H9 (cell line): ENCODE data around the gene UHRF1. TPM values are rescaled to one million over a fixed set of nuclear protein-coding genes. Genes with fewer than 3 reads are reported as not detected.
"Not testable (repeated sequence)": the region's sequence is repeated elsewhere in the genome, so short reads cannot be mapped to it uniquely, and the experiment has no call there.

Experiments
- DNase-seq: peaks from one replicate; pipeline ENCODE4 v3.0.0-alpha.2; 2017
- H2AFZ ChIP-seq: one replicate; pipeline ENCODE4 v1.6.1; 2013; ENCODE audit warnings: mild to moderate bottlenecking, low read length, control low read depth, moderate library complexity
- H2AK5ac ChIP-seq: 2 replicates; pipeline ENCODE4 v1.6.1; 2013; ENCODE audit warnings: low read length, control low read depth, mixed read lengths; ENCODE audit not compliant: insufficient read length
- H2BK120ac ChIP-seq: one replicate; pipeline ENCODE4 v1.6.1; 2013; ENCODE audit warnings: low read depth, mild to moderate bottlenecking, low read length, control low read depth, inconsistent platforms; ENCODE audit not compliant: poor library complexity, severe bottlenecking
- H2BK12ac ChIP-seq: 2 replicates; pipeline ENCODE4 v1.6.1; 2013; ENCODE audit warnings: low read length, control low read depth, mixed read lengths, low read depth; ENCODE audit not compliant: insufficient read length
- H2BK15ac ChIP-seq: 2 replicates; pipeline ENCODE4 v1.6.1; 2013; ENCODE audit warnings: low read depth, low read length, control low read depth
- H2BK20ac ChIP-seq: one replicate; pipeline ENCODE4 v1.6.1; 2013; ENCODE audit warnings: low read depth, mild to moderate bottlenecking, low read length, control low read depth, inconsistent platforms; ENCODE audit not compliant: poor library complexity, severe bottlenecking
- H2BK5ac ChIP-seq: 2 replicates; pipeline ENCODE4 v1.6.1; 2013; ENCODE audit warnings: low read length, control low read depth, mixed read lengths; ENCODE audit not compliant: insufficient read length
- H3K14ac ChIP-seq: 2 replicates; pipeline ENCODE4 v1.6.1; 2013; ENCODE audit warnings: low read length, control low read depth; ENCODE audit not compliant: insufficient read depth
- H3K18ac ChIP-seq: 2 replicates; pipeline ENCODE4 v1.6.1; 2013; ENCODE audit warnings: low read depth, mild to moderate bottlenecking, mixed read lengths, low read length, control low read depth; ENCODE audit not compliant: insufficient read length
- H3K23ac ChIP-seq: 2 replicates; pipeline ENCODE4 v1.6.1; 2013; ENCODE audit warnings: low read length, control low read depth, mixed read lengths, low read depth; ENCODE audit not compliant: insufficient read length
- H3K23me2 ChIP-seq: 2 replicates; pipeline ENCODE4 v1.6.1; 2013; ENCODE audit warnings: low read depth, mild to moderate bottlenecking, mixed read lengths, low read length, control low read depth; ENCODE audit not compliant: insufficient read length, poor library complexity, severe bottlenecking
- H3K27ac ChIP-seq: 2 replicates; pipeline ENCODE4 v1.5.1; 2013; ENCODE audit warnings: low read length, control low read depth, mixed read lengths, low read depth; ENCODE audit not compliant: insufficient read length
- H3K27me3 ChIP-seq: 2 replicates; pipeline ENCODE4 v1.6.1; 2013; ENCODE audit warnings: low read length, control low read depth, inconsistent platforms; ENCODE audit not compliant: insufficient read depth
- H3K4ac ChIP-seq: 2 replicates; pipeline ENCODE4 v1.6.1; 2013; ENCODE audit warnings: low read depth, mild to moderate bottlenecking, control low read depth, inconsistent platforms, low read length, moderate library complexity
- H3K4me1 ChIP-seq: 2 replicates; pipeline ENCODE4 v1.6.1; 2013; ENCODE audit warnings: low read length, control low read depth, inconsistent platforms; ENCODE audit not compliant: insufficient read depth
- H3K4me2 ChIP-seq: 2 replicates; pipeline ENCODE4 v1.6.1; 2013; ENCODE audit warnings: low read length, control low read depth, mixed read lengths; ENCODE audit not compliant: insufficient read length, insufficient read depth
- H3K56ac ChIP-seq: 2 replicates; pipeline ENCODE4 v1.6.1; 2013; ENCODE audit warnings: low read depth, mild to moderate bottlenecking, mixed read lengths, low read length, control low read depth; ENCODE audit not compliant: insufficient read length
- H3K79me1 ChIP-seq: 2 replicates; pipeline ENCODE4 v1.6.1; 2013; ENCODE audit warnings: low read depth, mild to moderate bottlenecking, moderate library complexity, low read length, control low read depth, inconsistent platforms; ENCODE audit not compliant: insufficient read depth, poor library complexity, severe bottlenecking
- H3K79me2 ChIP-seq: 2 replicates; pipeline ENCODE4 v1.6.1; 2013; ENCODE audit warnings: low read length, control low read depth, inconsistent platforms; ENCODE audit not compliant: insufficient read depth
- H3K9ac ChIP-seq: 2 replicates; pipeline ENCODE4 v1.6.1; 2013; ENCODE audit warnings: low read length, control low read depth, mixed read lengths; ENCODE audit not compliant: insufficient read length; ENCODE audit errors: extremely low read depth
- H3K9me3 ChIP-seq: one replicate; pipeline ENCODE4 v1.6.1; 2013; ENCODE audit warnings: low read depth, low read length, inconsistent platforms; ENCODE audit not compliant: control insufficient read depth
- H3T11ph ChIP-seq: one replicate; pipeline ENCODE4 v1.6.1; 2013; ENCODE audit warnings: mild to moderate bottlenecking, low read length, control low read depth, inconsistent platforms
- H4K20me1 ChIP-seq: one replicate; pipeline ENCODE4 v1.6.1; 2013; ENCODE audit not compliant: control insufficient read depth, insufficient read length, insufficient read depth
- H4K5ac ChIP-seq: 2 replicates; pipeline ENCODE4 v1.6.1; 2013; ENCODE audit warnings: low read depth, mild to moderate bottlenecking, mixed read lengths, low read length, control low read depth; ENCODE audit not compliant: insufficient read length
- H4K8ac ChIP-seq: replicated peaks from 2 replicates; pipeline ENCODE4 v1.6.1; 2013; ENCODE audit warnings: low read length, control low read depth, mixed read lengths, low read depth; ENCODE audit not compliant: insufficient read length
- H4K91ac ChIP-seq: 2 replicates; pipeline ENCODE4 v1.6.1; 2013; ENCODE audit warnings: low read depth, mild to moderate bottlenecking, moderate library complexity, mixed read lengths, low read length, control low read depth; ENCODE audit not compliant: insufficient read length
- H3K27ac Mint-ChIP-seq, 3 experiments: 2 replicates in 2 of 3; 3 replicates in 1 of 3; pipeline ENCODE4 v1.8.0; 2020 to 2021; ENCODE audit warnings: mixed read lengths in 3 of 3, mild to moderate bottlenecking in 1 of 3, moderate library complexity in 1 of 3
- H3K27me3 Mint-ChIP-seq: 2 replicates; pipeline ENCODE4 v1.8.0; 2021; ENCODE audit warnings: low read depth, mild to moderate bottlenecking, moderate library complexity, mixed read lengths
- H3K36me3 Mint-ChIP-seq, 3 experiments: 2 replicates in 2 of 3; 3 replicates in 1 of 3; pipeline ENCODE4 v1.8.0; 2020 to 2021; ENCODE audit warnings: low read depth in 3 of 3, mixed read lengths in 3 of 3; ENCODE audit not compliant: insufficient read depth in 1 of 3
- H3K4me1 Mint-ChIP-seq, 2 experiments: 2 replicates each; pipeline ENCODE4 v1.8.0; 2020; ENCODE audit warnings: mixed read lengths in 2 of 2
- H3K4me3 Mint-ChIP-seq, 2 experiments: 2 replicates in 1 of 2; 3 replicates in 1 of 2; pipeline ENCODE4 v1.8.0; 2020 to 2021; ENCODE audit warnings: mild to moderate bottlenecking in 2 of 2, mixed read lengths in 2 of 2, moderate library complexity in 1 of 2
- H3K9me3 Mint-ChIP-seq, 2 experiments: 2 replicates in 1 of 2; 3 replicates in 1 of 2; pipeline ENCODE4 v1.8.0; 2020; ENCODE audit warnings: mild to moderate bottlenecking in 2 of 2, mixed read lengths in 2 of 2, moderate library complexity in 1 of 2
- WGBS: extraction: QIAGEN DNeasy Blood & Tissue Kit; methylation state at CpG from one replicate; pipeline ENCODE4 v1.1.7; 2013; ENCODE audit warnings: missing lambda C conversion rate, low lambda C conversion rate, mixed read lengths; ENCODE audit not compliant: insufficient read length; ENCODE audit errors: extremely low coverage; 5-methylcytosine and 5-hydroxymethylcytosine counted together
- total RNA-seq: library from RNA; stranded (reverse); gene quantifications from 2 replicates; pipeline ENCODE4 v1.2.1, GENCODE V29; 2021
- TF ChIP-seq, protein P1 (sequence below): fragments of 200-600 bp; sonication (generic); conservative IDR thresholded peaks from 3 replicates; pipeline ENCODE4 v1.8.0; 2021; ENCODE audit warnings: antibody characterized with exemption, mild to moderate bottlenecking

UHRF1 gene
- total RNA-seq, 1 experiment from 2014 or later = 106 TPM

- peaks cover 75% of the 10 kb centered on the region for H3K27me3 Mint-ChIP-seq
- peaks cover 12 to 18% of the 10 kb centered on the region in 2 experiments for H3K4me1 Mint-ChIP-seq
- no peak overlapping the region for H3K18ac ChIP-seq
- no peak overlapping the region for H2BK12ac ChIP-seq
- no peak overlapping the region for H2AK5ac ChIP-seq
- no peak overlapping the region for H4K8ac ChIP-seq
- no peak overlapping the region for H3K14ac ChIP-seq
- H3K23ac ChIP-seq = no peak overlapping the region
- H4K20me1 ChIP-seq = no peaks in the 10 kb centered on the region
- no peaks in the 10 kb centered on the region for H3K23me2 ChIP-seq
- no peaks in the 10 kb centered on the region for H3K4me1 ChIP-seq
- peaks cover 7% of the 10 kb centered on the region for H3K27me3 ChIP-seq
- H3K4me2 ChIP-seq = no peak overlapping the region
- H3K27ac Mint-ChIP-seq = no peak overlapping the region
- WGBS = no CpG with 5 or more reads among the region's 7 CpGs
- no peak overlapping the region for H3K4me3 Mint-ChIP-seq
- H3K9me3 Mint-ChIP-seq = peaks cover 0 to 2% of the 10 kb centered on the region in 2 experiments; a peak in 1 of 5 replicates
- H3K9ac ChIP-seq = no peak overlapping the region
- TF ChIP-seq, protein P1, sequence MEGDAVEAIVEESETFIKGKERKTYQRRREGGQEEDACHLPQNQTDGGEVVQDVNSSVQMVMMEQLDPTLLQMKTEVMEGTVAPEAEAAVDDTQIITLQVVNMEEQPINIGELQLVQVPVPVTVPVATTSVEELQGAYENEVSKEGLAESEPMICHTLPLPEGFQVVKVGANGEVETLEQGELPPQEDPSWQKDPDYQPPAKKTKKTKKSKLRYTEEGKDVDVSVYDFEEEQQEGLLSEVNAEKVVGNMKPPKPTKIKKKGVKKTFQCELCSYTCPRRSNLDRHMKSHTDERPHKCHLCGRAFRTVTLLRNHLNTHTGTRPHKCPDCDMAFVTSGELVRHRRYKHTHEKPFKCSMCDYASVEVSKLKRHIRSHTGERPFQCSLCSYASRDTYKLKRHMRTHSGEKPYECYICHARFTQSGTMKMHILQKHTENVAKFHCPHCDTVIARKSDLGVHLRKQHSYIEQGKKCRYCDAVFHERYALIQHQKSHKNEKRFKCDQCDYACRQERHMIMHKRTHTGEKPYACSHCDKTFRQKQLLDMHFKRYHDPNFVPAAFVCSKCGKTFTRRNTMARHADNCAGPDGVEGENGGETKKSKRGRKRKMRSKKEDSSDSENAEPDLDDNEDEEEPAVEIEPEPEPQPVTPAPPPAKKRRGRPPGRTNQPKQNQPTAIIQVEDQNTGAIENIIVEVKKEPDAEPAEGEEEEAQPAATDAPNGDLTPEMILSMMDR = no peak
- no peaks in the 10 kb centered on the region for H3K79me1 ChIP-seq
- no peak overlapping the region for H3T11ph ChIP-seq
- no peaks in the 10 kb centered on the region for H3K36me3 Mint-ChIP-seq
- no peak overlapping the region for H3K4ac ChIP-seq
- H2BK5ac ChIP-seq = no peak overlapping the region
- no peak overlapping the region for H4K5ac ChIP-seq
- DNase-seq = no peak
- no peak overlapping the region for H2BK20ac ChIP-seq
- no peak overlapping the region for H2BK15ac ChIP-seq
- no peak overlapping the region for H2BK120ac ChIP-seq
- H3K9me3 ChIP-seq = no peaks in the 10 kb centered on the region
- H3K79me2 ChIP-seq = no peaks in the 10 kb centered on the region
- H3K56ac ChIP-seq = no peak overlapping the region
- H2AFZ ChIP-seq = no peak overlapping the region
- H3K27ac ChIP-seq = no peak overlapping the region
- no peak overlapping the region for H4K91ac ChIP-seq
These were observed 12.2 kb upstream of the UHRF1 start for GRCh38 chr19:4897146-4897545.

GRCh38 chr19:4900879-4901278 is 8.4 kb upstream of the UHRF1 start:
- not testable (repeated sequence) for H2BK12ac ChIP-seq, H3K14ac ChIP-seq, H3K23me2 ChIP-seq, H3K79me1 ChIP-seq, DNase-seq, H4K20me1 ChIP-seq, H3K4ac ChIP-seq, H3K56ac ChIP-seq, H2BK15ac ChIP-seq, H4K8ac ChIP-seq, H3K79me2 ChIP-seq, H4K91ac ChIP-seq, H3K4me2 ChIP-seq, H3K27ac ChIP-seq, H2BK120ac ChIP-seq, H2AFZ ChIP-seq, H3K9me3 ChIP-seq, H3K27me3 ChIP-seq, H3K36me3 Mint-ChIP-seq, H2BK5ac ChIP-seq, H2BK20ac ChIP-seq, H4K5ac ChIP-seq, H3K4me3 Mint-ChIP-seq, H3K9ac ChIP-seq, H3T11ph ChIP-seq, H3K4me1 ChIP-seq, H3K27ac Mint-ChIP-seq, H2AK5ac ChIP-seq, H3K9me3 Mint-ChIP-seq, H3K18ac ChIP-seq, H3K23ac ChIP-seq
- WGBS = no CpG with 5 or more reads among the region's 13 CpGs
- Mint-ChIP-seq H3K4me1 (peaks cover 3 to 11% of the 10 kb centered on the region in 2 experiments; a peak in 2 of 4 replicates), H3K27me3 (peaks cover 53% of the 10 kb centered on the region)
